NCI-H1436 treated with DMSO at 0.1 percent for 48 hours (cell line): ENCODE measurements around the gene SMIM12.
"Not testable (repeated sequence)": the region's sequence is repeated elsewhere in the genome, so short reads cannot be mapped to it uniquely, and the experiment has no call there.

ENCODE experiments used
- DNase-seq: peaks from one replicate; lab custom pipeline; 2025; lab: John Stamatoyannopoulos, UW

SMIM12 gene

DNA sequence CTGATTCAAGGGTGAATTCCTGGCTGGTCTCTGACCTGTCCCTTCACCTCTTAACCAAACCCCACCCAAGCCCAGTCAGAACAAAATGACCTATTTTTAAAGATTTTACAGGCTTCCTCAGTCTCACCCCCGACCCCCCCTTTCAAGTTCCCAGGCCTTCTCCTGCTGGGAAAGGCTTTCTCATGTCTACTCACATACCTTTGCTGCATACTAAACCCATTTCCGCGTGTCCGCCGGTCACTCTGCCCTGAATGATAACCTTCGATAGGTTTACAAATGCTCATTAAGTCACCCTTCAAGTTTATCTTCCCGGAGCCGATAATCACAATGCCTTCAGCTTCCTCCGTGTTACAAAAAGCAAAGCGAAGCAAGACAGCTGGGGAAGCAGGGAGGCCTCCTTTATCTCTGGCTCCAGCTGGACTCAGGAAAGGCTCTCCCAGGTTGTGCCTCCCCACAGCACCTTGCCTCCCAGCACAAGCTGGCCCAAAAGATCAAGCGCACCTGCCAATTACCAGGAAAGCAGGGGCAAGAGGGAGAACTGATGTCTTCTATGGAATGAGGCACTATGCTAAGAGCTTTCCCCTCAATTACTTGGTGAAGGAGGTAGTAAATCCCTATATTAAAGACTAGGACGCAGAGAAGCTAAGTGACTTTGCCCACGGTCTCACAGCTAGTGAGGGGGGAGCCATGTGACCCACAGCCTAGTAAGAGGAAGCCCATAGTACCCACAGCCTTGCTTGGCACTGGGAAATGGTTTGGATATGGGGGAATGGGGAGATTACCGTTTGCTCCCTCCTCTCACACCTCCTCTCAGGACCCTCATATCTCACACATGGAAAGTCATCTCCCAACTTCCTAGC, 15.9 kb downstream of the SMIM12 start:
- DNase-seq = no peak

- no peak for DNase-seq
Observed at GRCh38 chr1:34842952-34843371, 16.6 kb downstream of the SMIM12 start.

DNA sequence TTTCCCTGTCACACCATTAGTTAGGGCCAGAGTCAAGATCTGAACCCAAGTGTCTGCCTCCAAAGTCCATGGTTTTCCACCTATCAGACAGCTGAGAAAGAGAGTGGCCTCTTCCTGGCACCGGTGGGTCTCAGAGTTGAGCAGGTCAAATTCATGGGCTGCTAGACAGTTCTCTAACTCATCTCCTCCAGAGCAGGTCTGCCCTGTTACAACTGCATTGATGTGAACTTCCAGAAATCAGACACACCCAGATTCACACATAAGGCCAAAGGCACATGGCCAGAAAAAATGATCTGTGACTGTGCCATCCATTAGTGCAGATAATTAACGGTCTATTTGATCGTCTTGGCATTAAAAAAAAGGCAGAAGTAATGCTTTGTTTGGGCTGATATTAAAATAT, 17.5 kb downstream of the SMIM12 start:
- DNase-seq = no peak

DNA sequence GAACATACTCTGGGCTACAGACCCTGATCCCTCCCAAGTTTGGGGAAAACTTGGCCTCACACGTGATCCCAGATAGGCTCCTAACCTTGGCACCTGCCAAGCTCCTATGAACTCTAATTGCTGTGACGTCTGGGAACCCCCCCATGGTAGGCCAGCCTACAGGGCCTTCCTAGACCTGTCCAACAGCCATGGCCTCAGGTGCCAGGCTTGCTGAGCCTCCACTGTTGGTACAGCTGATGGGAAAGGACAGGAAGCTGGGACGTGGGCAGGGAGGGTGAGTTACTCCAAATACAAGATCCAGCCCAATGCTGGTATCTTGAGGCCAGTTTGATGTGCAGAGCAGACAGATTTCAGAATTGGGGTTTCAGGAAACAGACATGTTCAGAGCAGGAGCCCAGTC, 19.1 kb downstream of the SMIM12 start:
- no peak for DNase-seq

DNA sequence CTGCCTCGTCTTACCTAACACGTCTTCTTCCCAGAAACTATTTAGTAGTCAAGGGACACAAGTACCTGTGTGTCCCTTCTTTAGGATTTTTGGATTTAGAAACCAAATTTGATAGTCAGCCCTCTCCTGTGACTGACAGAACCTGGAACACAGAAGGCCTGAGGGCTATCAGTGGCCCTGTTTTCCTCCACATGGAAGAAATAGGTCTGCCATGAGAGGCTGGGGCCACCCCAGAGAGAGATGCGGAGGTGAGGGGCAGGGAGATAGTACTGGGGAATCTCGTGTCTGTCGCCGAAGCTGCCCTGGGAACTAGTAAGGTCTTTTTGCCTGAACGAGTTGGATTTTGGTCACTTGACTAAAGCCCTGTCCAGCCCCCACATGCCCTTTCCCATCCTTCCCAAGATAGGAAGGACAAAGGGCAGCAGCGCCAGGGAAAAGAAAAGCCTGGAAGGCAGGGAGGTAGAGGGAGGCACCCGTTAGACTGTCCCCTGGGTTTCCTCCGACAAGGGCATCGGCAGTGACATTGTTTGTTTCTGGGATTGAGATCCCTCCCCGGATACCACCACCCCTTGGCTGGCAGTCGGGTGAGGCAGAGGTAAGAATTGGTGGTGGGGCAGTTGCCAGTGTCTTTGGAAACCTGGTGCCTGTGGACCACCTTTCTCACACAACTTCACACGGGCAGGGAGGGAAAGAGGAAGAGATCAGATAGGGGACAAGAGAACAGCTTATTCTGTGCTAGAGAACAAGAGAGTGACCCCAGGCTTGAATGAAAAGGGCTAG, 19.8 kb downstream of the SMIM12 start:
- DNase-seq = no peak

DNA sequence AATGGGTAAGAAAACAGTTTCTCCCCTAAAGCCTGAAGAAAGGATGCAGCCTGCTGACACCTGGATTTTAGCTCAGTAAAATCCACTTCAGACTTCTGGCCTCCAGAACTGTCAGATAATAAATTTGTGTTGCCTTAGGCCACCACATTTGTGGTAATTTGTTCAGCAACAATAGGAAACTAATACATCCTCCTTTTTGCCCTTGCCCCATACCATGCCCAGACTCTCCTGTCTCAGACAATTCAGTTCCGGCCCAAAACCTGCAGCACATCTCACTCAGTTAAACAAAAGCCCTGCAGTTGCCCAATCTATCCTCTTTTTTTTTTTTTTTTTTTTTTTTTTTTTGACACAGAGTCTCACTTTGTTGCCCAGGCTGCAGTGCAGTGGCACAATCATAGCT, 25.8 kb downstream of the SMIM12 start:
- no peak for DNase-seq

GRCh38 chr1:34831721-34832246, 27.8 kb downstream of the SMIM12 start:
- DNase-seq = no peak

GRCh38 chr1:34829250-34829649, 30.3 kb downstream of the SMIM12 start:
- DNase-seq = no peak

- DNase-seq = no peak
Observed at GRCh38 chr1:34828611-34829010, 30.9 kb downstream of the SMIM12 start.

GRCh38 chr1:34827341-34827941, 32.1 kb downstream of the SMIM12 start:
- no peak for DNase-seq

DNA sequence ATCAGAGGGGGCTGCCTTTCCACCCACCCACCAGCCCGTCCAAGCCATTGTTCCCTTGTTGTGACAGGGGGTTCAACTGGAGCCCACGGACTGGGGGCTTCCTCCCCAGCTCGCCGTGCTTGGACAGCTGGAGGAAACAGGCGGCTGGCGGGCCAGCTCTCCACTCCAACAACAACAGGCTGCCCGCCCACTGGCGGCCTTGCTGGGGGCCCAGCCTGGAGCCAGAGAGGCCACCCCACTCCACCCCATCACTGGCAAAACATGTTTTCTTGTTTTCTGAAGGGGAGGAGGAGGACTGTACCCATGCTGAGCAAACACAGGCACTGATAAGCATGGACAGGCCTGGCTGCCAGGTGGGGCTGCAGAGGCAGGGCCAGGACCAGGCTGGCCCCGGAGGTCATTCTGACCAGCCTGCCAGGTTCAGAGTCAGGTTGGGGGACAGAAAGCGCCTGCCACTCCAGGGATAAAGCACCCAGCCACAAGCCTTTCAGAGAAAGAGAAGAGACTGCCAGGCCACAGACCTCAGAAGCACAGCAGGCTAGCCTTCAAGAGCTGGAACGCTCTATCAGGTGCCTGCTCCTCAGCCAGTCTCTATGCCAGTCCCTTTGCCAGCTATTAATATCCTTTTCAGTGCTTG, 34.0 kb downstream of the SMIM12 start:
- DNase-seq = no peak

DNA sequence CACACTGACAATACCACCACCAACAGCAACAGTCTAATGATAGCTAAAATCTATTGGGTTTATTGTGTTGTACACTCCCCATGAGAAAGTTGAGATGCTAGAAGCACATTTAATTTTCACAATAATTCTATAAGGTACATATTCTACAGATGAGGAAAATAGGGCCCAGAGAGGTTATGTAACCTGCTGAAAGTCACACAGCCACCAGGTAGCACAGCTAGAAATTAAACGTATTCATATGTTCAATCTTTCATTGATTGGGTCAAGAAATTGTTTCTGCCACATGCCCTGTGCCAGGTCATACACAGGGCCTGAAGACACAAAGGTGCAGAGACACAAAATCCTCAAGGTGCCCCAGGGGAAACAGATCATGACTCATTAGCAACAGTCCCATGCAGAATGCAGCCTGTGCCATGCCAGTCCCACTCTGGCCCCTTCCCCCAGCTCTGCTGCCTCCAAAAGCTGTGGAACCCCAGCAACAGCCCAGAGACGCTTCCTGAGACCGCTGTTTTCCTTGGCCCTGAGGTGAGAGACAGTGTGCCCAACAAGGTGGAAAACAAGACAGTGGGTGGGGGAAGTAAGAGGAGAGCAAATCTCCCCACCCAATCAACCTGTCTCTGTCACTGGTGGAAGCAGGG, 34.6 kb downstream of the SMIM12 start:
- DNase-seq = no peak

DNA sequence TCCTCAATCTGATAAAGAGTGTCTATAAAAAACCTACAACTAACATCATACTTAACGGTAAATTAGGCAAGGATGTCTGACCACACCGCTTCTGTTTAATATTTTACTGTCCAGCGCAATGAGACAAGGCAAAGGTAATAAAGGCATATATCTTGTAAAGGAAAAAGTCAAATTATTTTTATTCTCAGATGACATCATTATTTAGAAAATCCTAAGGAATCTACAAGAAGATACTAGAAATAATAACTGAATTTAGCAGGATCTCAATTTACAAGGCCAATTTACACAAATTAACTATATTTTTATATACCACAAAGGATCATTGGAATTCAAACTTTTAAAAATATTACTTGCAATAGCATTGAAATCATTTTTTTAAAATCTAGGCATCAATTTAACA, 37.3 kb downstream of the SMIM12 start:
- no peak for DNase-seq

DNA sequence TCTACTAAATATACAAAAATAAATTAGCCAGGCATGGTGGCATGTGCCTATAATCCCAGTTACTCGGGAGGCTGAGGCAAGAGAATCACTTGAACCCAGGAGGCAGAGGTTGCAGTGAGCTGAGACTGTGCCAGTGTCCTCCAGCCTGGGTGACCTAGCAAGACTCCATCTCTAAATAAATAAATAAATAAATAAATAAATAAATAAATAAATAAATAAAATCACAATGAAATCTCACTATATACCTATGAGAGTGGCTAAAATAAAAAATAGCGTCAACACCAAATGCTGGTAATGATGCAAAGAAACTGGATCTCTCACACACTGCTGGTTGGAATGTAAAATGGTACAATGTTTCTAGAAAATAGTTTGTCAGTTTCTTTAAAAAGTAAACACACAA, 40.7 kb downstream of the SMIM12 start:
- DNase-seq = not testable (repeated sequence)

GRCh38 chr1:34816778-34817177, 42.8 kb downstream of the SMIM12 start:
- no peak for DNase-seq

- DNase-seq = no peak
Observed at GRCh38 chr1:34816332-34816731, 43.2 kb downstream of the SMIM12 start.

GRCh38 chr1:34810781-34811180, 48.8 kb downstream of the SMIM12 start:
- DNase-seq = not testable (repeated sequence)

DNA sequence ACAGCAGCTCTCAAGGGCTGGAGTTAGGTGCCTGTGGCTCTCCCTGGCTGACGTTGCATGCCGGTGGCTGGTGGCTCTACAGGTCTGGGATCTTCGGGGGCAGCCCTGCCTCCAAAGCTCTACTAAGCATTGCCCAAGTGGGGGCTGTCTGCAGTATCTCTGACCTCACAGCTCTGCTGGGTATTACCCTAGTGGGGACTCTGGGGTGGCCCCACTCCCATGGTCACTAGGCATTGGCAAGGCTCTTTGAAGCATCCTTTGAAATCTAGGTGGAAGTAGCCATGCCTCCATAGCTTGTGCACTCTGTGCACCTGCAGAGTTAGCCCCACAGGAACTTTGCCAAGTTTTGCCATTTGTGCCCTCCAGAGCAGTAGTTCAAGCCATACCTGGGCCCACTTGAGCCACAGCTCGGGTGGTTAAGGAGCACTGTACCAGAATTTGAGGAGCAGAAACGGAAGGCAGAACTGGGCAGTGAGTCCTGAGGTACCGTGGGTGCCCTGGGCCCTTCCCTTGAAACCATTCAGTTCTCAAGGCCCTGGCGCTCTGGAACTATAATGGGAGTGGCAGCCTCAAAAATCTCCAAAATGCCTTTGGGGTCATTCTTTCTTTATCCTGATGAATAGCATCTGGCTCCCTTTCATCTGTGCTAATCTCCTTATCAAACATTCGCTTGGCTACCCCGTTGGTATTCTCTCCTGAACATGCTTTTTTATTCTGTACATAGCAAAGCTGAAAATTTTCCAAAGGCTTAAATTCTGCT, 51.3 kb downstream of the SMIM12 start:
- DNase-seq = no peak

- DNase-seq = no peak
Observed at GRCh38 chr1:34806396-34806795, 53.2 kb downstream of the SMIM12 start.

GRCh38 chr1:34803770-34804169, 55.8 kb downstream of the SMIM12 start:
- no peak for DNase-seq
